ENCODE measurements around the gene CTDP1.
A peak's percentile ranks its signal among the peaks of the same experiment; 100 is the strongest.

The CTDP1 gene

GRCh38 chr18:79679552-79680099 lies at the start of gene CTDP1:
CTDP1 (plus strand) TSS chr18:79679803; CDS start chr18:79679948, 145 bp downstream.
- Histone ChIP-seq H3K27me3 (no peaks in the 10 kb centered on the region), H3K4me3 (peak within 1 kb of the TSS; percentile 89 to 96), H3K27ac (peak within 1 kb of the TSS; percentile 94 to 98), H3K9me3 (no peaks in the 10 kb centered on the region), H3K4me1 (peaks cover 0 to 39% (median 36%) of the 10 kb centered on the region in 4 donors), H3K36me3 (peaks cover 0 to 17% (median 0%) of the 10 kb centered on the region in 3 donors)
- peak in 1 of 2 experiments; percentile 18 for TF ChIP-seq CTCF (IDR thresholded peaks at IDR 0.05)
- DNase-seq = peak; percentile 91 to 95
- intact Hi-C loops (cut with DNase I; ENCODE audit: low total_unique reads) = loop anchor here (5.0 kb wide), 1 partner anchor 353 kb away; the partner anchor contains the start of gene RBFA

GRCh38 chr18:79630281-79631095 lies 49.1 kb upstream of the CTDP1 start:
- H3K9me3 ChIP-seq = no peaks in the 10 kb centered on the region
- TF ChIP-seq CTCF (IDR thresholded peaks at IDR 0.05) = no peak
- peak; percentile 15 to 43 for DNase-seq
- H3K4me1 ChIP-seq = peaks cover 0 to 3% (median 0%) of the 10 kb centered on the region in 4 donors
- intact Hi-C loops (cut with DNase I; ENCODE audit: low total_unique reads) = no loop called here
- H3K4me3 ChIP-seq = no peak overlapping the region
- H3K27ac ChIP-seq = no peak overlapping the region
- H3K27me3 ChIP-seq = peaks cover 0 to 6% of the 10 kb centered on the region in 2 donors
- H3K36me3 ChIP-seq = no peaks in the 10 kb centered on the region

- DNase-seq = no peak
- Histone ChIP-seq H3K4me3 (no peak overlapping the region), H3K4me1 (no peaks in the 10 kb centered on the region), H3K36me3 (no peaks in the 10 kb centered on the region), H3K27me3 (peaks cover 0 to 6% of the 10 kb centered on the region in 2 donors), H3K27ac (no peak overlapping the region), H3K9me3 (no peaks in the 10 kb centered on the region)
- TF ChIP-seq CTCF (IDR thresholded peaks at IDR 0.05) = no peak
- intact Hi-C loops (cut with DNase I; ENCODE audit: low total_unique reads) = no loop called here
These were observed 48.5 kb upstream of the CTDP1 start for GRCh38 chr18:79631096-79631507.

- TF ChIP-seq CTCF (IDR thresholded peaks at IDR 0.05) = no peak
- Histone ChIP-seq H3K9me3 (no peaks in the 10 kb centered on the region), H3K27me3 (peaks cover 0 to 6% of the 10 kb centered on the region in 2 donors), H3K4me3 (no peak overlapping the region), H3K4me1 (no peaks in the 10 kb centered on the region), H3K36me3 (no peaks in the 10 kb centered on the region), H3K27ac (no peak overlapping the region)
- intact Hi-C loops (cut with DNase I; ENCODE audit: low total_unique reads) = no loop called here
- no peak for DNase-seq
These were observed 47.7 kb upstream of the CTDP1 start for GRCh38 chr18:79631761-79632446.

GRCh38 chr18:79632765-79633164 lies 46.8 kb upstream of the CTDP1 start:
- Histone ChIP-seq H3K4me3 (no peak overlapping the region), H3K36me3 (no peaks in the 10 kb centered on the region), H3K27me3 (peaks cover 0 to 3% of the 10 kb centered on the region in 2 donors), H3K9me3 (no peaks in the 10 kb centered on the region), H3K27ac (no peak overlapping the region), H3K4me1 (peaks cover 0 to 3% (median under 1%) of the 10 kb centered on the region in 4 donors)
- no peak for TF ChIP-seq CTCF (IDR thresholded peaks at IDR 0.05)
- peak in 1 of 2 donors; percentile 12 for DNase-seq
- intact Hi-C loops (cut with DNase I; ENCODE audit: low total_unique reads) = no loop called here

Measured in tibial artery (tissue), 4 donors.